ENCODE measurements around the gene PANX3. TPM values are rescaled to one million over a fixed set of nuclear protein-coding genes. Genes with fewer than 3 reads are reported as not detected.

Gene PANX3
- total and polyA plus RNA-seq, 10 of the 15 experiments (the other 5 are each of a cell fraction or from before 2014, with no cell fraction given): not detected

DNA sequence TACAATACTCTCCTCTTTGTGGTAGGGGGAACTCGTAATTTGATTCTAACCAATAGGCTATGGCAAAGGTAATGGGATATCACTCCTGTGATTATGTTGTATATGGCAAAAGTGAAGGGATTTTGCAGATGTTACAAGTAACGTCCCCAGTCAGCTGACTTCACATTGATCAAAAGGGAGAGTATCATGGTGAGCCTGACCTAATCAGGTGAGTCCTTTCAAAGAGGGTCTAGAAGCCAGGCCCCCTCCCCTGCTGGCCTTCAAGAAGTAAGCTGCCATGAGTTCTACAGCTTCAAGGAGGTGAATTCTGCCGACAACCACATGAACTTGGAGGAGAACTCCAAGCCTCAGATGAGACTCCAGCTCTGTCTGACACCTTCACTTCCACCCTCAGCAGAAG, 31.4 kb downstream of the PANX3 start:
- ChIA-PET SMC1A (ENCODE audit: uncharacterized antibody, unreplicated experiment) (interaction anchor here (0.9 to 1.8 kb wide), 6 partner anchors 20 to 194 kb away, joined by 3 to 9 read pairs (median 4); partner anchors contain the start of gene TBRG1), CTCF (interaction anchor here (0.6 to 7.6 kb wide), 10 partner anchors 10 to 850 kb away, joined by 3 to 52 read pairs (median 4); partner anchors contain the start of gene ESAM), RAD21 (ENCODE audit: unreplicated experiment) (interaction anchor here (1.4 kb wide), 1 partner anchor 194 kb away, joined by 3 read pairs; no protein-coding TSS in a partner anchor), POLR2A (no interaction called here)
- no peak overlapping the region for H3K4me2 ChIP-seq (ENCODE audit: control insufficient read depth, insufficient read depth)
- ATAC-seq (no peak), FAIRE-seq (no peak), DNase-seq (ENCODE audit: low read depth, low spot score) (no peak)
- H2AFZ ChIP-seq (ENCODE audit: control insufficient read depth, low read depth, low read length): no peak overlapping the region
- no peaks in the 10 kb centered on the region; a peak in 2 of 4 replicates for H3K36me3 ChIP-seq (ENCODE audit: control insufficient read depth in 2 of 2, insufficient read depth in 2 of 2, low read length in 1 of 2)
- no peaks in the 10 kb centered on the region for H3K27me3 ChIP-seq (replicated peaks in 1 of 2; ENCODE audit: control insufficient read depth in 2 of 2, insufficient read depth in 2 of 2, low read length in 1 of 2)
- TF ChIP-seq WRNIP1 (IDR thresholded peaks at IDR 0.05; ENCODE audit: borderline replicate concordance, low read depth, low read length) (no peak), NR2C1 (IDR thresholded peaks at IDR 0.05) (no peak), SUZ12 (IDR thresholded peaks at IDR 0.05; ENCODE audit: unreplicated experiment) (no peak), BACH1 (IDR thresholded peaks at IDR 0.05; ENCODE audit: borderline replicate concordance) (no peak), POLR2A (IDR thresholded peaks at IDR 0.05; ENCODE audit: low read depth, low read length) (no peak), SUPT20H (IDR thresholded peaks at IDR 0.05; ENCODE audit: borderline replicate concordance, control insufficient read depth, low read depth, low read length) (no peak), ZNF622 (IDR thresholded peaks at IDR 0.05) (no peak), EED (IDR thresholded peaks at IDR 0.05; ENCODE audit: low read depth) (no peak), EP300 (IDR thresholded peaks at IDR 0.05; ENCODE audit: borderline replicate concordance in 1 of 2, control insufficient read depth in 1 of 2, low read depth in 2 of 2, low read length in 2 of 2) (no peak), ZNF274 (IDR thresholded peaks at IDR 0.05; ENCODE audit: insufficient read depth, insufficient read length) (no peak), SMAD5 (IDR thresholded peaks at IDR 0.05; ENCODE audit: low read depth) (no peak), SMAD1 (IDR thresholded peaks at IDR 0.05; ENCODE audit: low read depth, partially characterized antibody) (no peak), GABPA (IDR thresholded peaks at IDR 0.05; ENCODE audit: low read depth) (no peak), FOS (IDR thresholded peaks at IDR 0.05; ENCODE audit: borderline replicate concordance, extremely low read depth, insufficient read length) (no peak), ZNF24 (IDR thresholded peaks at IDR 0.05) (no peak), NRF1 (conservative IDR thresholded peaks at IDR 0.05; ENCODE audit: low read depth, low read length) (no peak), ASH2L (IDR thresholded peaks at IDR 0.05; ENCODE audit: borderline replicate concordance, low read depth) (no peak)
- TF ChIP-seq, protein P1, sequence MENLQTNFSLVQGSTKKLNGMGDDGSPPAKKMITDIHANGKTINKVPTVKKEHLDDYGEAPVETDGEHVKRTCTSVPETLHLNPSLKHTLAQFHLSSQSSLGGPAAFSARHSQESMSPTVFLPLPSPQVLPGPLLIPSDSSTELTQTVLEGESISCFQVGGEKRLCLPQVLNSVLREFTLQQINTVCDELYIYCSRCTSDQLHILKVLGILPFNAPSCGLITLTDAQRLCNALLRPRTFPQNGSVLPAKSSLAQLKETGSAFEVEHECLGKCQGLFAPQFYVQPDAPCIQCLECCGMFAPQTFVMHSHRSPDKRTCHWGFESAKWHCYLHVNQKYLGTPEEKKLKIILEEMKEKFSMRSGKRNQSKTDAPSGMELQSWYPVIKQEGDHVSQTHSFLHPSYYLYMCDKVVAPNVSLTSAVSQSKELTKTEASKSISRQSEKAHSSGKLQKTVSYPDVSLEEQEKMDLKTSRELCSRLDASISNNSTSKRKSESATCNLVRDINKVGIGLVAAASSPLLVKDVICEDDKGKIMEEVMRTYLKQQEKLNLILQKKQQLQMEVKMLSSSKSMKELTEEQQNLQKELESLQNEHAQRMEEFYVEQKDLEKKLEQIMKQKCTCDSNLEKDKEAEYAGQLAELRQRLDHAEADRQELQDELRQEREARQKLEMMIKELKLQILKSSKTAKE (IDR thresholded peaks at IDR 0.05; ENCODE audit: low read depth, poor library complexity, severe bottlenecking): no peak
- intact Hi-C loops (cut with micrococcal nuclease; ENCODE audit: unreplicated experiment): no loop called here
- no TSS peak for BruUV-seq (replicated peaks)
- H3K9me3 ChIP-seq (replicated peaks; ENCODE audit: control insufficient read depth, insufficient read depth, low read length): no peaks in the 10 kb centered on the region; the same call in 2 of the 3 replicates
- H4K20me1 ChIP-seq (ENCODE audit: control insufficient read depth, insufficient read depth): no peaks in the 10 kb centered on the region
- no peaks in the 10 kb centered on the region for H3K79me2 ChIP-seq (ENCODE audit: control insufficient read depth, insufficient read depth, low read length)
- no peak overlapping the region for H3K27ac ChIP-seq (ENCODE audit: control insufficient read depth, insufficient read depth)
- H3K4me1 ChIP-seq (ENCODE audit: control insufficient read depth, insufficient read depth, low read length): no peaks in the 10 kb centered on the region; the same call in 1 of the 2 replicates
- in situ Hi-C loops (cut with MboI): no loop called here
- no peak overlapping the region for H3K4me3 ChIP-seq
- 100% methylated on average over 3 of the region's 3 CpGs for WGBS (ENCODE audit: insufficient coverage, insufficient replicate concordance, low lambda C conversion rate, missing lambda C conversion rate)
- no peak overlapping the region for H3K9ac ChIP-seq (ENCODE audit: control insufficient read depth, insufficient read depth, low read length)

Data from GM12878 (cell line).